HL-60 (cell line): Measurements from ENCODE around the gene ABCC1.

ENCODE experiments used
- POLR2AphosphoS5 ChIP-seq: IDR thresholded peaks from 2 replicates; pipeline ENCODE4 v1.6.1; 2012; ENCODE audit warnings: low read depth
- REST ChIP-seq: IDR thresholded peaks from 2 replicates; pipeline ENCODE4 v1.6.1; 2012; ENCODE audit warnings: low read depth; ENCODE audit not compliant: insufficient replicate concordance
- TF ChIP-seq, protein P1 (sequence below): IDR thresholded peaks from one replicate; pipeline ENCODE4 v1.5.1; 2011; ENCODE audit warnings: low read length, control low read depth, inconsistent platforms; ENCODE audit not compliant: insufficient read depth

GRCh38 chr16:16126896-16127295 lies 177.5 kb downstream of the ABCC1 start:
- TF ChIP-seq, protein P1, sequence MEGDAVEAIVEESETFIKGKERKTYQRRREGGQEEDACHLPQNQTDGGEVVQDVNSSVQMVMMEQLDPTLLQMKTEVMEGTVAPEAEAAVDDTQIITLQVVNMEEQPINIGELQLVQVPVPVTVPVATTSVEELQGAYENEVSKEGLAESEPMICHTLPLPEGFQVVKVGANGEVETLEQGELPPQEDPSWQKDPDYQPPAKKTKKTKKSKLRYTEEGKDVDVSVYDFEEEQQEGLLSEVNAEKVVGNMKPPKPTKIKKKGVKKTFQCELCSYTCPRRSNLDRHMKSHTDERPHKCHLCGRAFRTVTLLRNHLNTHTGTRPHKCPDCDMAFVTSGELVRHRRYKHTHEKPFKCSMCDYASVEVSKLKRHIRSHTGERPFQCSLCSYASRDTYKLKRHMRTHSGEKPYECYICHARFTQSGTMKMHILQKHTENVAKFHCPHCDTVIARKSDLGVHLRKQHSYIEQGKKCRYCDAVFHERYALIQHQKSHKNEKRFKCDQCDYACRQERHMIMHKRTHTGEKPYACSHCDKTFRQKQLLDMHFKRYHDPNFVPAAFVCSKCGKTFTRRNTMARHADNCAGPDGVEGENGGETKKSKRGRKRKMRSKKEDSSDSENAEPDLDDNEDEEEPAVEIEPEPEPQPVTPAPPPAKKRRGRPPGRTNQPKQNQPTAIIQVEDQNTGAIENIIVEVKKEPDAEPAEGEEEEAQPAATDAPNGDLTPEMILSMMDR: no peak
- no peak for TF ChIP-seq REST
- no peak for TF ChIP-seq POLR2AphosphoS5
